KOPT-K1 (cell line): ENCODE results near the gene UXS1.
A peak's percentile ranks its signal among the peaks of the same experiment; 100 is the strongest.

Experiments
- H3K27ac ChIP-seq: fragments of 200-600 bp; sonication (generic); 2 replicates; pipeline ENCODE4 v1.5.1; 2016; ENCODE audit warnings: antibody characterized with exemption, mild to moderate bottlenecking, low read depth, low read length; ENCODE audit not compliant: poor library complexity, severe bottlenecking
- H3K36me3 ChIP-seq: fragments of 200-600 bp; sonication (generic); 2 replicates; pipeline ENCODE4 v1.5.1; 2017; ENCODE audit warnings: antibody characterized with exemption, mild to moderate bottlenecking, low read length, moderate library complexity; ENCODE audit not compliant: insufficient read depth
- H3K9me3 ChIP-seq: fragments of 200-600 bp; sonication (generic); 2 replicates; pipeline ENCODE4 v1.5.1; 2017; ENCODE audit warnings: antibody characterized with exemption, low read length, mild to moderate bottlenecking; ENCODE audit not compliant: insufficient read depth, poor library complexity, severe bottlenecking

UXS1 gene

GRCh38 chr2:106159866-106160785 is 34.0 kb downstream of the UXS1 start:
- peaks cover 21% of the 10 kb centered on the region for H3K9me3 ChIP-seq
- peak overlapping the region; percentile 98 for H3K27ac ChIP-seq
- peaks cover 74% of the 10 kb centered on the region for H3K36me3 ChIP-seq

GRCh38 chr2:106158871-106159270 is 35.2 kb downstream of the UXS1 start:
- Histone ChIP-seq H3K27ac (peak overlapping the region; percentile 98), H3K9me3 (peaks cover 34% of the 10 kb centered on the region), H3K36me3 (peaks cover 82% of the 10 kb centered on the region)

- Histone ChIP-seq H3K27ac (peak overlapping the region; percentile 98), H3K36me3 (peaks cover 82% of the 10 kb centered on the region), H3K9me3 (peaks cover 41% of the 10 kb centered on the region)
Measured at GRCh38 chr2:106158131-106158530, 36.0 kb downstream of the UXS1 start.

- H3K27ac ChIP-seq = no peak overlapping the region
- peaks cover 47% of the 10 kb centered on the region for H3K9me3 ChIP-seq
- peaks cover 82% of the 10 kb centered on the region for H3K36me3 ChIP-seq
Measured at GRCh38 chr2:106157416-106157815, 36.7 kb downstream of the UXS1 start.

- Histone ChIP-seq H3K27ac (no peak overlapping the region), H3K36me3 (peaks cover 82% of the 10 kb centered on the region), H3K9me3 (peaks cover 47% of the 10 kb centered on the region)
Measured at GRCh38 chr2:106156305-106157296, 37.5 kb downstream of the UXS1 start.

- Histone ChIP-seq H3K36me3 (peaks cover 98% of the 10 kb centered on the region), H3K27ac (no peak overlapping the region), H3K9me3 (peaks cover 47% of the 10 kb centered on the region)
Measured at GRCh38 chr2:106153781-106154180, 40.3 kb downstream of the UXS1 start.

- Histone ChIP-seq H3K9me3 (peaks cover 1% of the 10 kb centered on the region), H3K27ac (peak overlapping the region; percentile 39), H3K36me3 (peaks cover 84% of the 10 kb centered on the region)
Measured at GRCh38 chr2:106147665-106148064, 46.4 kb downstream of the UXS1 start.

- Histone ChIP-seq H3K36me3 (peaks cover 84% of the 10 kb centered on the region), H3K9me3 (no peaks in the 10 kb centered on the region), H3K27ac (peak overlapping the region; percentile 39)
Measured at GRCh38 chr2:106147159-106147558, 46.9 kb downstream of the UXS1 start.

GRCh38 chr2:106144621-106145331 is 49.3 kb downstream of the UXS1 start:
- no peaks in the 10 kb centered on the region for H3K9me3 ChIP-seq
- no peak overlapping the region for H3K27ac ChIP-seq
- H3K36me3 ChIP-seq = peaks cover 79% of the 10 kb centered on the region

- Histone ChIP-seq H3K36me3 (peaks cover 77% of the 10 kb centered on the region), H3K27ac (no peak overlapping the region), H3K9me3 (no peaks in the 10 kb centered on the region)
Measured at GRCh38 chr2:106143495-106144215, 50.4 kb downstream of the UXS1 start.

- H3K36me3 ChIP-seq = peaks cover 77% of the 10 kb centered on the region
- H3K27ac ChIP-seq = no peak overlapping the region
Measured at GRCh38 chr2:106142683-106143082, 51.4 kb downstream of the UXS1 start.

GRCh38 chr2:106140913-106141312 is 53.2 kb downstream of the UXS1 start:
- Histone ChIP-seq H3K9me3 (no peaks in the 10 kb centered on the region), H3K36me3 (peaks cover 77% of the 10 kb centered on the region), H3K27ac (no peak overlapping the region)

More at GRCh38 chr2:106142683-106143082, 51.4 kb downstream of the UXS1 start:
- no peaks in the 10 kb centered on the region for H3K9me3 ChIP-seq

- Histone ChIP-seq H3K27ac (no peak overlapping the region), H3K9me3 (no peaks in the 10 kb centered on the region), H3K36me3 (peaks cover 70% of the 10 kb centered on the region)
Measured at GRCh38 chr2:106140113-106140512, 54.0 kb downstream of the UXS1 start.
